ENCODE results near the gene PDE11A. TPM values are rescaled to one million over a fixed set of nuclear protein-coding genes. Genes with fewer than 3 reads are reported as not detected.

The PDE11A gene
- total and polyA plus RNA-seq, 2 donors from 2014 or later = 0.58 to 0.82 TPM

DNA sequence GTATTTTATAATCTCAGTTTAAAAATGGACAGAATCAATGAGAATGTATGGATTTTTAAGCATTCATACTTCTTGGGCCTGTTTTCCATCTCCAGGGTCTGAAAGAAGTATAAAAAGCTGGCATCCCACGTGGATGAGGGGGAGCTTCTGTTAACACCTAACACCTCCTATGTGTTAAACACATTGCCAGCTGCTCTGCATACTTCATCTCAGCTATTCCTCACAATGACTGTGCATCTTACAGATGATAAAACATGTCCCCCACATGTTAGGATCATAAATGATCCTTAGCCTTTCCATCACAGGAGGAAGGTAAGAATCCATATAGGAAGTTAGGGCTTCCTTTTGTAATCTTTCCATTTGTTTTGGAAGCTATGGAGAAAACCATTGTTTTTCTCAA, 440.9 kb downstream of the PDE11A start:
- H3K9me3 ChIP-seq (ENCODE audit: control insufficient read depth in 2 of 3, insufficient read depth in 1 of 3, low read length in 3 of 3) = no peaks in the 10 kb centered on the region
- H3K4me3 ChIP-seq (ENCODE audit: low read length in 3 of 3) = no peak overlapping the region
- intact Hi-C loops (cut with DNase I) = no loop called here
- no peak overlapping the region for H3K27ac ChIP-seq (ENCODE audit: low read depth in 2 of 2, low read length in 2 of 2)
- H3K36me3 ChIP-seq (ENCODE audit: control insufficient read depth in 2 of 3, insufficient read depth in 3 of 3, low read length in 3 of 3) = no peaks in the 10 kb centered on the region
- DNase-seq (no peak), FAIRE-seq (no peak)
- TF ChIP-seq, protein P1, sequence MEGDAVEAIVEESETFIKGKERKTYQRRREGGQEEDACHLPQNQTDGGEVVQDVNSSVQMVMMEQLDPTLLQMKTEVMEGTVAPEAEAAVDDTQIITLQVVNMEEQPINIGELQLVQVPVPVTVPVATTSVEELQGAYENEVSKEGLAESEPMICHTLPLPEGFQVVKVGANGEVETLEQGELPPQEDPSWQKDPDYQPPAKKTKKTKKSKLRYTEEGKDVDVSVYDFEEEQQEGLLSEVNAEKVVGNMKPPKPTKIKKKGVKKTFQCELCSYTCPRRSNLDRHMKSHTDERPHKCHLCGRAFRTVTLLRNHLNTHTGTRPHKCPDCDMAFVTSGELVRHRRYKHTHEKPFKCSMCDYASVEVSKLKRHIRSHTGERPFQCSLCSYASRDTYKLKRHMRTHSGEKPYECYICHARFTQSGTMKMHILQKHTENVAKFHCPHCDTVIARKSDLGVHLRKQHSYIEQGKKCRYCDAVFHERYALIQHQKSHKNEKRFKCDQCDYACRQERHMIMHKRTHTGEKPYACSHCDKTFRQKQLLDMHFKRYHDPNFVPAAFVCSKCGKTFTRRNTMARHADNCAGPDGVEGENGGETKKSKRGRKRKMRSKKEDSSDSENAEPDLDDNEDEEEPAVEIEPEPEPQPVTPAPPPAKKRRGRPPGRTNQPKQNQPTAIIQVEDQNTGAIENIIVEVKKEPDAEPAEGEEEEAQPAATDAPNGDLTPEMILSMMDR (IDR thresholded peaks at IDR 0.05; ENCODE audit: borderline replicate concordance, extremely low read depth, insufficient read depth) = no peak
- H3K9ac ChIP-seq (ENCODE audit: low read length in 3 of 3) = no peak overlapping the region
- H3K4me1 ChIP-seq (ENCODE audit: control insufficient read depth in 2 of 3, insufficient read depth in 2 of 3, low read depth in 1 of 3, low read length in 3 of 3) = peaks cover 0 to 6% (median 0%) of the 10 kb centered on the region in 3 donors
- no peaks in the 10 kb centered on the region for H3K27me3 ChIP-seq (ENCODE audit: control insufficient read depth, insufficient read depth, low read length)

- Histone ChIP-seq H3K4me3 (ENCODE audit: low read length in 3 of 3) (no peak overlapping the region), H3K4me1 (ENCODE audit: control insufficient read depth in 2 of 3, insufficient read depth in 2 of 3, low read depth in 1 of 3, low read length in 3 of 3) (peaks cover 0 to 6% (median 2%) of the 10 kb centered on the region in 3 donors), H3K36me3 (ENCODE audit: control insufficient read depth in 2 of 3, insufficient read depth in 3 of 3, low read length in 3 of 3) (no peaks in the 10 kb centered on the region), H3K27ac (ENCODE audit: low read depth in 2 of 2, low read length in 2 of 2) (no peak overlapping the region), H3K27me3 (ENCODE audit: control insufficient read depth, insufficient read depth, low read length) (no peaks in the 10 kb centered on the region), H3K9ac (ENCODE audit: low read length in 3 of 3) (no peak overlapping the region), H3K9me3 (ENCODE audit: control insufficient read depth in 2 of 3, insufficient read depth in 1 of 3, low read length in 3 of 3) (no peaks in the 10 kb centered on the region)
- FAIRE-seq (no peak), DNase-seq (no peak)
- intact Hi-C loops (cut with DNase I) = no loop called here
- TF ChIP-seq, protein P1 (IDR thresholded peaks at IDR 0.05; ENCODE audit: borderline replicate concordance, extremely low read depth, insufficient read depth) = no peak
Measured at GRCh38 chr2:177629357-177630024, 443.1 kb downstream of the PDE11A start.

DNA sequence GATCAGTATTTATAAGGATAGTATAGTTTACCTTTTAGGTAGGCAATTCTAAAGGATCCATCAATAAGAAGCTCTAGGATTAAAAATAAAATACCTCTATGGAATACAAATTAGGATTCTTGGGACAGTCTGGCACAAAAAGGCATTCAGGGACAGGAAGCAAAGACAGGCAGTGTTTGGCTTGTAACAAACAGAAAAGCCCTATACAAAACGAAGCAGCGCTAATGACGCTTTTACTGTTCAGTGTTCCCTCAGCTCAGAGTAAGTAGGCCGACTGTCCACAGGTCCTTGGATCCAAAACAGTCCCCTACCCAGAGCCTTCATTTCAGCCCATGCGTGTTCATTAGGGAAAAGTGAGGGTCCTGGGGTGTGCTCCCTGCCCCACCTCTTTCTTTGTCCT, 443.7 kb downstream of the PDE11A start:
- TF ChIP-seq, protein P1 (IDR thresholded peaks at IDR 0.05; ENCODE audit: borderline replicate concordance, extremely low read depth, insufficient read depth) = no peak
- intact Hi-C loops (cut with DNase I) = no loop called here
- FAIRE-seq = no peak

More for the DNA sequence above, 443.7 kb downstream of the PDE11A start:
- no peaks in the 10 kb centered on the region for H3K9me3 ChIP-seq (ENCODE audit: control insufficient read depth in 2 of 3, insufficient read depth in 1 of 3, low read length in 3 of 3)
- no peaks in the 10 kb centered on the region for H3K27me3 ChIP-seq (ENCODE audit: control insufficient read depth, insufficient read depth, low read length)
- H3K36me3 ChIP-seq (ENCODE audit: control insufficient read depth in 2 of 3, insufficient read depth in 3 of 3, low read length in 3 of 3) = no peaks in the 10 kb centered on the region
- DNase-seq = no peak
- H3K27ac ChIP-seq (ENCODE audit: low read depth in 2 of 2, low read length in 2 of 2) = no peak overlapping the region
- peaks cover 0 to 3% (median 2%) of the 10 kb centered on the region in 3 donors for H3K4me1 ChIP-seq (ENCODE audit: control insufficient read depth in 2 of 3, insufficient read depth in 2 of 3, low read depth in 1 of 3, low read length in 3 of 3)
- H3K9ac ChIP-seq (ENCODE audit: low read length in 3 of 3) = no peak overlapping the region
- H3K4me3 ChIP-seq (ENCODE audit: low read length in 3 of 3) = no peak overlapping the region

Measured in kidney (tissue), 14 donors.